Activated CD4-positive, CD25-positive, alpha-beta regulatory T cell (primary cell): Measurements from ENCODE around the gene LRRN4.
"Not testable (repeated sequence)": the region's sequence is repeated elsewhere in the genome, so short reads cannot be mapped to it uniquely, and the experiment has no call there.

Source experiments
- DNase-seq, 4 experiments: peaks; one replicate each; lab custom pipeline; 2025; lab: John Stamatoyannopoulos, UW

Gene LRRN4

DNA sequence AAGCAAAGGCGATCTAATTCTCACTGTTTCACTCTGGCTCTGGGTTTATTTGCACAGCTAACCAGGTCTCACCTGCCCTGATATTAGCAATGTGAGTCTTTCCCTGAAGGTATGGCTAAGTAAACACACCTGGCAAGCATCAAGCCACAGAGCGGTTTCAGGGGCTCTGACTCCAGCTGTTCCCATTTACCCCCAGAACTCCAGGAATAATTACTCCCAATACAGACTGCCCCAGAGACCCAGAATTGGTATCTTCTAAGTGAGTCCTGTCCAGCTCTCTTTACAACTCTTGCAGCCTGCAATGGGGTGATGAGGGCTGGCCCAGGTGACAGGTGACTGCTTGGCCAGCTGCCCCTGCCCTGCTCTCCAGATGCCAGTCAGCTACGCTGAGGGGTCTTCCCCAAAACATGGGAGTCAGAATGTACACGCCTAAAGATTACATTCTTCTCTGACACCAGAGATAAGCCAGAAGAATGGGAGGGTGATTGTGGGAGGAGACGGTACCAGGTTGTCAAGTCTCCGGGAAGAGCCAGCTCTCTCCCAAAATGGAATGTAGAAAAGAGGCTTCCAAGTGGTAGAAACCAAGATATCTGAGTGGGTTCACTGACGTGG lies 4.9 kb upstream of the LRRN4 start:
- no peak for DNase-seq

DNA sequence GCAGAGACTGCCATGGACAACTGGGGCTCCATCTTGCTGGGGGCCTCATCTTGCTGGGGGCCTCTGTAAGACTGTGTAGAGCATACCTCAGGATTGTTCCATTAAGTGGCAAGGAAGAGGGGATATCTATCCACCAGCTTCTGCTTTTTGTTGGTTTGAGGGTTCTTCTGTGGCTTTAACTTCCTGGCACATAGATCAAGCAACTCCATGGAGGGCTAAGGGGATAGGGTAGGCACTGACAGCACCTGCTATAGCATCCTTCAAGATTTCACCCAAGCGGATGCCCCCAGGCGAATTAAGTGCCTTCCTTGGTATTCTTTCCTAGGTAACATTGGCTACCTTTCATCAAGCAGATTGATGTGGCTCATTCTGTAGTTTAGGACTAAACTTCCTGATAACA lies 3.8 kb upstream of the LRRN4 start:
- no peak for DNase-seq

DNA sequence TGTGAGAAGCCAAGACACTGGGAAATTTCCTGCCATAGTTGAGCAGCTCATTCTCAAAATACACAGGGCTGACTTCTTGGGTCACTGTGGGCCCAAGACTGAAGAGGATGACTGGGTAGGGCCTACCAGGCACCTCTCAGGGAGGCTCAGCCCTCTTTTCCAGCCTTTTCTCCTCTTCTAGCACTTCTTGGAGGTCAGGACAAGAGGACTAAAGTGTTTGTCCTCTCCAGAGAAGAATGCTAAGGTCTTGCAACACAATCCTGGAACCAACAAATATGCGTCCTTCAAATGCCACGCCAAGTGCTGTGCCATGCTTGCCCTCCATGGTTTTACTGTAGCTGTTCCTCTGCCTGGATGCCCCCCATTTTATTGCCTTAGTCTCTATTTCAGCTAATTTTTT lies 3.3 kb upstream of the LRRN4 start:
- DNase-seq: no peak

DNA sequence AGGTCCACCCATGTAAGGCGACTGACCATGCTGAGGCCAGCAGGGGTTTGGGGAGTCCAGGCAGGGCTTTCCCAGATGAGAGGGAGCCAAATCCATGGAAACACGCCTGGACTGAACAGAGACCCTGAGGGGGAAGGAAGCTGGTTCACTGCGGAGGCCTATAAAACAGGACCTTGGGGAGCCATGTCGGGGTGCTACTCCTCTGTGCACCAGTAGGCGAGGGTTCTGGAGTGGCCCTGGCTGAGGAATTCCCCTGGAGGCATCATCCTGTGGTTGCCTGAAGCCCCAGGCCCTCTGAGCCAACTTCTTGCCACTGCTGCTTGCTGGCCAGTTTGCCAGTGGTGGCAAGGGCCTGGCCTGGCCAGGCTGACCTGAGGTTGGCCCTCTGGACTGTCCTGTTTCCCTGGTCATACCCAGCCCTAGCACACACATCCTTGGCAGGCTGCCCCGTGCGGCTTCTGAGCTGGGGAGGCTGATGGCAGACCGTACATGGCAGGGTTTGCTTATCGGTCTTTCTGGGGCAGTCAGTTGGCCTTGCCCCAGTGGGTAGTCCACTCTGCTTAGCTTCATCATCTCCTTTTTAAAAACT lies 2.2 kb upstream of the LRRN4 start:
- DNase-seq: no peak

DNA sequence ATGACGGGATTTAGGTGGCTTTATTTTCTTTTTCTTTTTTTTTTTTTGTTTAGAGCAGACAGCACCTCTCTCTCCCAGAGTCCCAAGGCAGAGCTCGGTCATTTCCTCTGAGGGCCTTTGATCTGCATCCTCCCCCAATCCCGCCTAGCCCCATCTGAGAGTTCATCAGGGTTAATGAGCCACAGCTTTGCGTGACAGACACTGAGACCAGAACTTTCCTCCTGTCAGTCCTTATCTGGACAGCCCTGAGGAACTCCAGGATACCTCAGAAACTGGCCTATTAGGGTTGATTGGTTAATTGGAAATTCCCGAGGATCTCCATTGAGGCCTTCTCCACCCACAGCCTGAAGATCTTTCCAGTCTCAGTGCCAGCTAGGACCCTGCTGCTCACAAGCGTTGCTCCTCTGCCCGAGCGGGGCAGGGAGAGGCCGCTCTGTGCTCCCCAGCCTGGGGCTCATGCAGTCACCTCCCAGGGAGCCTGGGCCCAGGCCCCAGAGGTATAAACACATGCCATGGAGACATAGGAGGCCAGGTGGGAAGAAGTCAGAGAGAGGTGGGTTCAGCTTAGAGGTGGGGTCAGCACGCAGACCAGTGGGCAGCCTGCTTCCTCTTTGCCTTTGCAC lies 1.4 kb upstream of the LRRN4 start:
- no peak for DNase-seq

DNA sequence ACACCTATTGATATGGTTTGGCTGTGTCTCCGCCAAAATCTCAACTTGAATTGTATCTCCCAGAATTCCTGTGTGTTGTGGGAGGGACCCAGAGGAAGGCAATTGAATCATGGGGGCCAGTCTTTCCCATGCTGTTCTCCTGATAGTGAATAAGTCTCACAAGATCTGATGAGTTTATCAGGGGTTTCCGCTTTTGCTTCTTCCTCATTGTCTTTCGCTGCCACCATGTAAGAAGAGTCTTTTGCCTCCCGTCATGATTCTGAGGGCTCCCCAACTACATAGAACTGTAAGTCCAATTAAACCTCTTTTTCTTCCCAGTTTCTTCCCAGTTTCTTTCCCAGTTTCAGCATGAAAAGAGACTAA lies 810 bp upstream of the LRRN4 start:
- DNase-seq: not testable (repeated sequence)

DNA sequence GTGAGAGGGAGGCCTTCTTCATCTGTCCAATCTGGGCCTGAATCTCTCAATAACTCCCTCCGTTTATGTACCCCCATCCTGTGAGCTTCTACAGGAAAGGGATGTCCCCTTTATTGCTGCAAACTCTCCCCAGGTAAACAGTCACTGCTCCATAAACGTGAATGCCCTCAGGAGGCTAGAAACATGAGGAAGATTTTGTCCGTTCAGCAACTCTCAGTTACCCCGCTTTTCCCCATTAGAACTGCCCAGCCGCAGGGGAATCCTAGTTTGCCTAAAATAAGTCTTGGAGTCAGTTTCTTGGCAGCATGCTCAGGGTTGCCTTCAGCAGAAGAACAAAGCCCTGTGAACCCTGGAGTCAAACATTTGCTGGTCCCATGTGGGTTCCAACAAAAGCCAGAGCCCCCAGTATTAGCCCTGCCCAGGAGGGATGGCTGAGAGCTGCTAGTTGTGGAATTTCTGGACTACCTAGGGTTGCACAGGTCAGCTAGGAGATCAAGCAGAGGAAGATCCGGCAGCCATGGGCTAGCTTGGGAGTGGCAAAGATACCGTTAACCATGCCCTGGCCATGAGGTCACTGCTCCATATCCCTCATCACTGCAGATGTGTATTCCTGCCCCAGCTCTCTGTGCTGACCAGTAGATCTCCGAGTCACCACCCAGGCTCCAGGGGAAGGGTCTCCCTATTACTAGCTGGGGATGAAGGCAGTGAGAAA lies 640 bp downstream of the LRRN4 start:
- no peak for DNase-seq

DNA sequence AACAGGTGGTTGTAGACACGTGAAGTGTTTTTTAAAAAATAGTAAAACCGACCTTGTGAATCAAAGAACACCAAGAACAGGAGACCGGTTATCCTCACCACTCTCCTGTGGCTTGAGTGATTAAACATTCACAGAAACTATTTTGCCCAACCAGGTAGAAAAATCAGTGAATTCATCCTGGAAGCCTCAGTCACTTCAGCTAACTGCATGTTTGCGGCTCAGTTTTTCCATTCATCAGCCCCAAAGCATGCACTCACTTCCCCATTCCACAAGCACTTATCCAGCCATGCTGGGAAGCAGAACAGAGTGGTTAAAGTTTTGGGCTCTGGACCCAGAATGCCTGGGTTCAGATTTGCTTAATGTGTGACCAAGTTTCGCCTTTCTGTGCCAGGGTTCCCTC lies 2.4 kb downstream of the LRRN4 start:
- DNase-seq: no peak

DNA sequence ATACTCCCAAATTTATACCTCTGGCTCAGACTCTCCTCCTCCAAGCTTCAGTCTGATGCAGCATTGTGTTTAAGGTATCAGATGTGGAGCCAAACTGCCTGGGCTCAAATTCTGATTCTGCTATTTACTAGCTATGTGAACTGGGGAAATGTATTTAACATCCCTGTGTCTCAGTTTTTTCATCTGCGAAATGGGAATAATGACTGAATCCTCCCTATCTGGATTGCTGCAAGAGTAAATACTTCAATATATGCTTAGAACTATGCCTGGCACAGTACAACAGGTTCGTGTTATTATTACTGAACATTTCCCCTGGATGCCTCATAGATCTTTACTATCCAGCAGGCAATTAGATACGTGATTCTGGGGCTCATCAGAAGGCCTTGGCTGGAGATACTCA lies 5.5 kb downstream of the LRRN4 start:
- DNase-seq: no peak

DNA sequence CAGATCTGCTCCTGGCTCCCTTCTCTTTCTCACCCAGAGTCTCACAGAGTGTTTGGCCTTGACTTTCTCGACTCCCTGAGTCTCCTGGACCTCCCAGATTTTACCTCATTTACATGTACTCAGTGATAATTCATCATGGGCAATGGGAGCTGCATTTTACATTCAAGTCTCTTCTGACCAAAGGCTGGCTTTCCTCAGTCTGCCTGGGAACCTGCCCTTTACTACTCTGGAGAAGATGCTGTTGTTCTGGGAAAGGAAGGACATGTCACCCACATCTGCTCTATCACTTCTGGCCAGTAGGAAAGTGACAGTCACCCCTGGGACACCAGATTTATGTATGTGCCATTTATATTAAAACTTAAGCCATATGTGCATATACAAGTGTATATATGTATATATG lies 7.4 kb downstream of the LRRN4 start:
- no peak for DNase-seq

DNA sequence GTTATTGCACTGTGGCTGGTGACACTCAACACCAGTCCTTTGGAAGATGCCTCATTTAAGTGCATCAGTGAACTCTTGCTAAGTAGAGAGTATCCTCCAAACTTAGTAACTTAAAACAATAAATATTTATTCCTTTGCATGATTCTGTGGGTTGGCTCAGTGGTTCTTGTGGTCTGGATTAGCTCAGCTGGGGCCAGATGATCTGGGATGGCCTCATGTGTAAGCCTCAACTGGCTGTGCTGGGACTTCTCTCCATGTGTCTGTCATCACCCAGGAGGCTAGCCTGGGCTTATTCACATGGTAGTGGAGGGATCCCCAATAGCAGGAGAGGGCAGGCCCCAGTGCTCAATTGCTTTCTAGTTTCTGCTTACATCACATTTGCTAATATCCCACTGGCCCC lies 8.3 kb downstream of the LRRN4 start:
- DNase-seq: no peak

DNA sequence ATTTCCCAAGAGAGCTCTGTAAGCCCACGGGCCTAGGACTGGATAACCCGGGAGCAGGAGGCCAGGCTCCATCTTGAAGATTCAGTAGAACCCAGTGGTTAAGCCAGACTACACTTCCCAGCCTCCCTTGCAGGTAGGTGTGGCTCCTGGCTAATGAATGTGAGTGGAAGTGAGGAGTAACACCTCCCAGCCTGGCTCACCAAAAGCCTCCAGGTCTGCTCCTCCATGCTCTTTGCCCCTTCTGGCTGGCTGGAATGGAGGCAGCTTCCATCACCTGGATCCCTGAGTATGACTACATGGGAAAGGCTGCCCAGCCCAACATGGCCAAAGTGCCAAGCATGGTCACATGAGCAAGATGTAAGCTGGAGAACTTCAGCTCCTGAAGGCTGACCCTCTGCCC lies 9.7 kb downstream of the LRRN4 start:
- no peak for DNase-seq

DNA sequence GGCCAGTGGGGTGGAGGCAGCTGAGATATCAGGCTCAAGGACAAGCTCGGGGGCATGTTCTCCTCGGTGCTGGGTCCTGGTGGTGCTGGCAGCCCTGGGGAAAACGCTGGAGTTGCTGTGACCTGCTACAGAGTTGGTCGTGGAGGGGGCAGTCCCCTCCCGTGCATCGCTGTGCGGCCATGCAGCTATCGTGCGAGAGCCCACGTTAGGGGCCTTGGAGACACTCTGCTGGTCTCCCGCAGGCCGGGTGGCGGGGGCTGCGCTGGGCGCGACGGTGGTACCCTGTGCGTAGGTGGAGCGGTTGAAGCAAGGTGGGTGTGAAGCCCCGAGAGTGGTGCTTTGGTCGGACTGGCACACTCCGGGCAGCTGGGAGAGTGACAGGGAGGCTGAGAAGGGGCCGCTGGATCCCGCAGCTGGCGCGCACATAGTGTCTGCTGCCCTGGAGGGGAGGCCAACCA lies 12.0 kb downstream of the LRRN4 start:
- no peak for DNase-seq

DNA sequence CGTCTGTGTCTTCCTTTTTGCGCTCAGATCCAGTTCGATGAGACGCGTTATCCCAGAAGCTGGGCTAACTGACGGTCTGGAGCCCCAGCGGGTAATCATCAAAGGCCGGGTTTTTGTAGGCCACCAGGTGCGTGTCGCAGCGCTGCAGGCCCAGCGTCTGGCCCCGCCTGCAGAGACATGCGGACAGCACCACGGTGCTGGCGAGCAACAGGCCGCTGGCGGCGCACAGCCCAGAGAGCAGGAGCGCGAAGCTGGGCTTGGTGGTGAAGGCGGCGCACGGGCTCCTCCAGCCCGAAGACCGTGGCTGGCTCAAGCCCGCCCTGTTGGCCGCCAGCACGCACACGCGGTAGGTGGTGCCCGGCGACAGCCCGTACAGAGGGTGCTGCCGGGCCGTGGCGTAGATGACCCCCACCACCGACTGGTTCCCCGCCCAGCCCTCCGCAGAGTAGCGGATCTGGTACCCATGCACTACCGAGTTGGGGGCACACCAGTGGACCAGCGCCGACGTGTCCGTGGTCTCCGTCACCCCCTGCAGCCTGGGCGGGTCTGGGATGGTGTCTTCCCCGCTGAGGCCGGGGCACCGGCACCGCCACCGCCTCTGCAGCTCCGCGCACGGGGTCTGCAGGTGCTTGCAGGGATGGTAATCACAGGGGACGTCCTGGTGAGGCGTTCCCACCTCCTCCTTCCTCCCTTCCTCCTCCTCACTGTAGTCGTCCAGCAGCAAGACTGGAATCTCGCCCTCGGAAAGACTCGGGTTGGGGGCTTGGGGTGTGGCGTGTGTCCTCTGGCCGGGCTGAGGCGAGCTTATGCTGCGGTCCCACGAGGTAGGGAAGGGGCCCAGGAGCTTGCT lies 12.7 kb downstream of the LRRN4 start:
- no peak for DNase-seq

DNA sequence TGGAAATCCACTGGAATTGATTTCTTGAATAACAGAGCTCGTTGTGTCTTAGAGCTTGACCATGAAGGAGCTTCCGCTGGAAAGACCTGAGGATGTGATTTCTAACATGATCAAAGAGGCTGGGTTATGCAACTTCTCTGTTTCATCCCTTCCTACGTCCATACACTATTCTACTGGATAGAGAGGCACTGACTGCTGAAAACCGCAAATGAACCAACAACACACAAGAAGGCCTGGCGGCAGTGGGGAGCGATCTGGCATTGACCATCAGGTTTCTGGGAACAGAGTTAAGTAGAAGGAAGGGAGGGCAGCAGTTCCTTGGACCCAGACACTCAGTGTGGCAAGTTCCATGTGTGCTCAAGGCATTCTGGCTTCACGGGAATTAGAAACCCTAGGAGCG lies 13.3 kb downstream of the LRRN4 start:
- DNase-seq: no peak

DNA sequence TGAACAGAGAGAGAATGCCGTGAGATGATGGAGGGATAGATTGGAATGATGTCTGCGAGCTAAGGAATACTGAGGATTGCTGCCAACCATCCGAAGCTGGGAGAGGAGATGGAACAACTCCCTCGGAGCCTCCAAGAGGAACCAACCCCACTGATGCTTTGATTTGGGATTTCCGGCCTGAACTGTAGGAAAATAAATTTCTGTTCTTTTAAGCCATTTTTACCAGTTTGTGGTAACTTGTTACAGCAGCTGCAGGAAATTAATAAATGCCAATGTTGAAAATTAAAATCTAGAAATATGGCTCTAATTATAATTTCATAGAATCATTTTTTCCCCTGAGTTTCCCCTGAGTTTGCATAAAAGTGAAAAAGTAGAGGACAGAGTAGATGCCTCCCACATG lies 14.1 kb downstream of the LRRN4 start:
- no peak for DNase-seq

DNA sequence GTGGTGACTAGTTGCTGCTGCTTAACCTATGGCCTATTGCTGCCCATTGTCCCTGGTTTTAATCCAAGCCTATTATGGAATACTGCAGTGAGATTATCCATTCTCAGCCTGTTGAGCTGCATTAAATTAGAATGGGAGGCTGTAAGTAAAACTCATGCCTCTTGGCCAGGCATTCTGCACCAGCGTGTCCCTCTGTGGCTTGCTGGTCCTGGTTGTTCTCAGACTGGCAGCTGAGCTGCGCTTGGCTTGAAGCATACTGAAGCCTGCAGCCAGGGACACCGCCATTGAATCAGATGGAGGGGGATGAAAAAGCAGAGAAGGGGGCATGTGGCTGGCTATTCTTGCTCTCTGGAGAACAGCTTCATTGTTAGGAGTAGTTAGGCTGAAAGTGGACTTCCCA lies 15.6 kb downstream of the LRRN4 start:
- DNase-seq: no peak

DNA sequence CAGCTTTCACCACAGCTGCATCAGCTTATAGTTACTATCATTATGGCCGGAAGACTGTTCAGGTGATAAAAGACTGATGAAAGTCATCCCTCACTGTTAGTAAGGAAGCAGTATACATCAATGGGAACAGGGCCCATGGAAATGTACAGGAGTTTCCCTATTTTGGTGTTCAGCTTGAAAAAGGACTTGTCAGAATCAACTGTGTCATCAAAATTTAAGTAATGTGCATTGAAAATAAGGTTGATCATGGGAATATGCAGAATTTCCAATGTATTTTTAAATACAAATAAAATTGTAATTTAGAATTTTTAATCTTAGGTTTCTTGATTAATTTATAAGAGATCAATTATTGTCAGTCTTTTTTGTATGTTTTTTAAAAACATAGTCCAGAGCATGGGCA lies 16.8 kb downstream of the LRRN4 start:
- DNase-seq: no peak

DNA sequence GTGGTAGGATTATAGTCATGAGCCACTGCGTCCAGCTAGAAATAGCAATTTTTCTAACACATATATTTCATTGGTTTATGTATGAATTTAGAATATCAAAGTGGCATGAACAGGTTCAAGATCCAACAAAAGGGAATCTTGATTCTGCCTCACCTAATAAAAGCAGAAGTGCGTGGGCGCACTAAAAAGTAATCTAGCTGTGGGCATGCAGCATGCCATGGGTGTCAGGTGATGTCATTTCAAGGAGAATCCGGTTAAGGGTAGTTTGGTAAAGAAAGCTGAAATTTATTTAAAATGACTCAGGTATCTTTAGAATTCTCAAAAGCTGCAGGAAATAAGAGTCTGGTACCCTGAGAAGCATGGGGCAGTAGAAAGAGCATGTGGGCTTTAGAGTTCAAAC lies 17.6 kb downstream of the LRRN4 start:
- no peak for DNase-seq

DNA sequence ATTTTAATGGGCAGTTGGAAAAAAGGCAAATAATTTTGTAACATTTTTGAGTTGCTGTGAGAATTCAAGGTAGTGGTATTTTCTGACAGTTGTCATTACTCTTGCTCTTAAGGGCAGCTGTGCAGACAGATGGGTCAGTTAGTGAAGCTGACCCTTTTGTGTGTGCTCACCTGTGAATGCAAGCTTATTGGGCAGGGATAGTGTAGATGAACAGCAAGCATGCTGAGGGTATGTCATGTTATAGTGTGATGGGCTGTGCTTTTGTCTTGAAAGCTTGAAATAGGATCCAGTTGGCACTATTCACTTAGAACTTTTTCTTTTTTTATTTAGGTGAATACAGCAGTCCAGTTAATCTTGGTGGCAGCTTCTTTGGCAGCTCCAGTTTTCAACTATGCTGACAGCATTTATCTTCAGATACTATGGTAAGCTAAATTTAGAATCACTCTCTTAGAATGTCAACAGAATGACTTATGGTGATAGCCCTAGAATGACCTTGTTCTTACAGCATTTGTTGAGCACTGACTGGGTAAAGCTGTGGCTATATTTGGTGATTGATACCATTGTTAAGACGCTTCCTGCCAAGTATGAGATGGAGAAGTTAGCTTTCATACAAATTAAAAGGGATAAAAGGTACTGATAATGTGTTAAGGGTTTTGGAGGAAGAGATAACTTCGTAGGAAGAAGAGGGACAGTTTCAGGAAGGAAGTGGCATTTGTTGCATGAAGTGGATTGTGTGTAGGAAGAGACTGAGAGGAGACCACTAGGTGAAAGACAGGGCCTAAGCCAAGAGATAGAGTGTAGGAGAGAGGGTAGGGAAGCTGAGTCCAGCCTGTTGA lies 19.5 kb downstream of the LRRN4 start:
- DNase-seq: no peak

DNA sequence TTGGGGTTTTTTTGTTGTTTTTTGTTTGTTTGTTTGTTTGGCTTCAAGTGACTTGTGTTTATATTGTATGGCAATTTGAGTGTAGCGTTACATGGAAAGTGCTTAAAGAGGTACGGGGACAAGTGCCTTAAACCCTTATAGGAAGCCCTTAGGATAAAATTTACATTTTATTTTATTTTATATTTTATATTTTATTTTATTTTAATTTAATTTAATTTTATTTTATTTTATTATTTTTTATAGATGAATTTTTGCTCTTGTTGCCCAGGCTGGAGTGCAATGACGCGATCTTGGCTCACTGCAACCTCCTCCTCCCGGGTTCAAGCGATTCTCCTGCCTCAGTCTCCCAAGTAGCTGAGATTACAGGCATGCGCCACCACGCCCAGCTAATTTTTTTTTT lies 21.0 kb downstream of the LRRN4 start:
- DNase-seq: not testable (repeated sequence)
